Measurements from ENCODE around the gene PDGFD.

PDGFD gene

GRCh38 chr11:103883291-103883690 is 280.7 kb downstream of the PDGFD start:
- H3K4me1 ChIP-seq (ENCODE audit: control insufficient read depth, insufficient read depth, low read length): peaks cover 31% of the 10 kb centered on the region
- H3K36me3 ChIP-seq (ENCODE audit: control insufficient read depth, insufficient read depth, low read length, severe bottlenecking): no peaks in the 10 kb centered on the region
- no peaks in the 10 kb centered on the region for H3K9me3 ChIP-seq (ENCODE audit: control insufficient read depth, low read length)
- peaks cover 6% of the 10 kb centered on the region for H3K27me3 ChIP-seq (replicated peaks; ENCODE audit: control insufficient read depth, insufficient read depth, low read length)
- no peak for DNase-seq (ENCODE audit: low read depth)
- no peak overlapping the region for H3K4me3 ChIP-seq (ENCODE audit: low read length)
- H3K9ac ChIP-seq (ENCODE audit: low read length): no peak overlapping the region

- H3K4me1 ChIP-seq (ENCODE audit: control insufficient read depth, insufficient read depth, low read length): peaks cover 32% of the 10 kb centered on the region
- no peaks in the 10 kb centered on the region for H3K9me3 ChIP-seq (ENCODE audit: control insufficient read depth, low read length)
- DNase-seq (ENCODE audit: low read depth): peak; percentile 62
- H3K9ac ChIP-seq (ENCODE audit: low read length): peak overlapping the region; percentile 52
- H3K27me3 ChIP-seq (replicated peaks; ENCODE audit: control insufficient read depth, insufficient read depth, low read length): no peaks in the 10 kb centered on the region
- no peak overlapping the region for H3K4me3 ChIP-seq (ENCODE audit: low read length)
- no peaks in the 10 kb centered on the region for H3K36me3 ChIP-seq (ENCODE audit: control insufficient read depth, insufficient read depth, low read length, severe bottlenecking)
Observed at GRCh38 chr11:103881584-103881983, 282.4 kb downstream of the PDGFD start.

- peak overlapping the region; percentile 36 for H3K9ac ChIP-seq (ENCODE audit: low read length)
- H3K4me1 ChIP-seq (ENCODE audit: control insufficient read depth, insufficient read depth, low read length): peaks cover 32% of the 10 kb centered on the region
- H3K9me3 ChIP-seq (ENCODE audit: control insufficient read depth, low read length): no peaks in the 10 kb centered on the region
- H3K36me3 ChIP-seq (ENCODE audit: control insufficient read depth, insufficient read depth, low read length, severe bottlenecking): no peaks in the 10 kb centered on the region
- DNase-seq (ENCODE audit: low read depth): no peak
- no peaks in the 10 kb centered on the region for H3K27me3 ChIP-seq (replicated peaks; ENCODE audit: control insufficient read depth, insufficient read depth, low read length)
- H3K4me3 ChIP-seq (ENCODE audit: low read length): no peak overlapping the region
Observed at GRCh38 chr11:103880968-103881367, 283.0 kb downstream of the PDGFD start.

GRCh38 chr11:103878646-103879045 is 285.3 kb downstream of the PDGFD start:
- peak overlapping the region; percentile 20 for H3K9ac ChIP-seq (ENCODE audit: low read length)
- no peak for DNase-seq (ENCODE audit: low read depth)
- no peak overlapping the region for H3K4me3 ChIP-seq (ENCODE audit: low read length)
- no peaks in the 10 kb centered on the region for H3K27me3 ChIP-seq (replicated peaks; ENCODE audit: control insufficient read depth, insufficient read depth, low read length)
- no peaks in the 10 kb centered on the region for H3K36me3 ChIP-seq (ENCODE audit: control insufficient read depth, insufficient read depth, low read length, severe bottlenecking)
- peaks cover 32% of the 10 kb centered on the region for H3K4me1 ChIP-seq (ENCODE audit: control insufficient read depth, insufficient read depth, low read length)
- H3K9me3 ChIP-seq (ENCODE audit: control insufficient read depth, low read length): no peaks in the 10 kb centered on the region

GRCh38 chr11:103877221-103877620 is 286.7 kb downstream of the PDGFD start:
- H3K4me1 ChIP-seq (ENCODE audit: control insufficient read depth, insufficient read depth, low read length): peaks cover 37% of the 10 kb centered on the region
- no peak overlapping the region for H3K4me3 ChIP-seq (ENCODE audit: low read length)
- no peak for DNase-seq (ENCODE audit: low read depth)
- H3K9ac ChIP-seq (ENCODE audit: low read length): no peak overlapping the region
- H3K36me3 ChIP-seq (ENCODE audit: control insufficient read depth, insufficient read depth, low read length, severe bottlenecking): no peaks in the 10 kb centered on the region
- H3K9me3 ChIP-seq (ENCODE audit: control insufficient read depth, low read length): no peaks in the 10 kb centered on the region
- no peaks in the 10 kb centered on the region for H3K27me3 ChIP-seq (replicated peaks; ENCODE audit: control insufficient read depth, insufficient read depth, low read length)

- H3K27me3 ChIP-seq (replicated peaks; ENCODE audit: control insufficient read depth, insufficient read depth, low read length): no peaks in the 10 kb centered on the region
- peaks cover 37% of the 10 kb centered on the region for H3K4me1 ChIP-seq (ENCODE audit: control insufficient read depth, insufficient read depth, low read length)
- no peak overlapping the region for H3K9ac ChIP-seq (ENCODE audit: low read length)
- H3K9me3 ChIP-seq (ENCODE audit: control insufficient read depth, low read length): no peaks in the 10 kb centered on the region
- no peak overlapping the region for H3K4me3 ChIP-seq (ENCODE audit: low read length)
- H3K36me3 ChIP-seq (ENCODE audit: control insufficient read depth, insufficient read depth, low read length, severe bottlenecking): no peaks in the 10 kb centered on the region
- no peak for DNase-seq (ENCODE audit: low read depth)
Observed at GRCh38 chr11:103875855-103876510, 288.0 kb downstream of the PDGFD start.

- Histone ChIP-seq H3K9me3 (ENCODE audit: control insufficient read depth, low read length) (no peaks in the 10 kb centered on the region), H3K9ac (ENCODE audit: low read length) (no peak overlapping the region), H3K36me3 (ENCODE audit: control insufficient read depth, insufficient read depth, low read length, severe bottlenecking) (no peaks in the 10 kb centered on the region), H3K27me3 (replicated peaks; ENCODE audit: control insufficient read depth, insufficient read depth, low read length) (no peaks in the 10 kb centered on the region), H3K4me1 (ENCODE audit: control insufficient read depth, insufficient read depth, low read length) (peaks cover 33% of the 10 kb centered on the region), H3K4me3 (ENCODE audit: low read length) (no peak overlapping the region)
- DNase-seq (ENCODE audit: low read depth): no peak
Observed at GRCh38 chr11:103872748-103873147, 291.2 kb downstream of the PDGFD start.

GRCh38 chr11:103871923-103872551 is 291.9 kb downstream of the PDGFD start:
- Histone ChIP-seq H3K36me3 (ENCODE audit: control insufficient read depth, insufficient read depth, low read length, severe bottlenecking) (no peaks in the 10 kb centered on the region), H3K4me1 (ENCODE audit: control insufficient read depth, insufficient read depth, low read length) (peaks cover 33% of the 10 kb centered on the region), H3K27me3 (replicated peaks; ENCODE audit: control insufficient read depth, insufficient read depth, low read length) (no peaks in the 10 kb centered on the region), H3K9ac (ENCODE audit: low read length) (peak overlapping the region; percentile 40), H3K4me3 (ENCODE audit: low read length) (no peak overlapping the region), H3K9me3 (ENCODE audit: control insufficient read depth, low read length) (no peaks in the 10 kb centered on the region)
- DNase-seq (ENCODE audit: low read depth): no peak

GRCh38 chr11:103870821-103871309 is 293.1 kb downstream of the PDGFD start:
- H3K4me3 ChIP-seq (ENCODE audit: low read length): no peak overlapping the region
- H3K9me3 ChIP-seq (ENCODE audit: control insufficient read depth, low read length): no peaks in the 10 kb centered on the region
- peaks cover 33% of the 10 kb centered on the region for H3K4me1 ChIP-seq (ENCODE audit: control insufficient read depth, insufficient read depth, low read length)
- H3K9ac ChIP-seq (ENCODE audit: low read length): peak overlapping the region; percentile 40
- DNase-seq (ENCODE audit: low read depth): peak; percentile 22
- H3K36me3 ChIP-seq (ENCODE audit: control insufficient read depth, insufficient read depth, low read length, severe bottlenecking): no peaks in the 10 kb centered on the region
- no peaks in the 10 kb centered on the region for H3K27me3 ChIP-seq (replicated peaks; ENCODE audit: control insufficient read depth, insufficient read depth, low read length)

- DNase-seq (ENCODE audit: low read depth): no peak
- Histone ChIP-seq H3K4me1 (ENCODE audit: control insufficient read depth, insufficient read depth, low read length) (peaks cover 29% of the 10 kb centered on the region), H3K9ac (ENCODE audit: low read length) (no peak overlapping the region), H3K36me3 (ENCODE audit: control insufficient read depth, insufficient read depth, low read length, severe bottlenecking) (no peaks in the 10 kb centered on the region), H3K4me3 (ENCODE audit: low read length) (no peak overlapping the region), H3K9me3 (ENCODE audit: control insufficient read depth, low read length) (no peaks in the 10 kb centered on the region), H3K27me3 (replicated peaks; ENCODE audit: control insufficient read depth, insufficient read depth, low read length) (no peaks in the 10 kb centered on the region)
Observed at GRCh38 chr11:103867481-103867880, 296.5 kb downstream of the PDGFD start.

- DNase-seq (ENCODE audit: low read depth): no peak
- Histone ChIP-seq H3K4me1 (ENCODE audit: control insufficient read depth, insufficient read depth, low read length) (no peaks in the 10 kb centered on the region), H3K4me3 (ENCODE audit: low read length) (no peak overlapping the region), H3K9ac (ENCODE audit: low read length) (no peak overlapping the region), H3K9me3 (ENCODE audit: control insufficient read depth, low read length) (no peaks in the 10 kb centered on the region), H3K27me3 (replicated peaks; ENCODE audit: control insufficient read depth, insufficient read depth, low read length) (no peaks in the 10 kb centered on the region), H3K36me3 (ENCODE audit: control insufficient read depth, insufficient read depth, low read length, severe bottlenecking) (no peaks in the 10 kb centered on the region)
Observed at GRCh38 chr11:103863497-103863896, 300.4 kb downstream of the PDGFD start.

Measured in adipocyte (in vitro differentiated cells).